NB4 (cell line): ENCODE results near the gene IL17REL.
"Not testable (repeated sequence)": the region's sequence is repeated elsewhere in the genome, so short reads cannot be mapped to it uniquely, and the experiment has no call there.

Experiments used
- DNase-seq: peaks from one replicate; pipeline ENCODE4 v3.0.0; 2010; ENCODE audit warnings: low read depth
- H3K4me3 ChIP-seq: one replicate; pipeline ENCODE4 v1.5.1; 2011; ENCODE audit warnings: mild to moderate bottlenecking, low read depth, low read length, moderate library complexity
- MYC ChIP-seq: IDR thresholded peaks from 2 replicates; pipeline ENCODE4 v1.6.1; 2011; ENCODE audit warnings: low read depth, low read length
- POLR2A ChIP-seq: IDR thresholded peaks from 2 replicates; pipeline ENCODE4 v1.6.1; 2011; ENCODE audit warnings: mild to moderate bottlenecking; ENCODE audit not compliant: insufficient read length; ENCODE audit errors: extremely low read depth
- TF ChIP-seq, protein P1 (sequence below): IDR thresholded peaks from 2 replicates; pipeline ENCODE4 v1.6.1; 2011; ENCODE audit warnings: low read depth, low read length
- TF ChIP-seq, protein P2 (sequence below): IDR thresholded peaks from one replicate; pipeline ENCODE4 v1.5.1; 2012; ENCODE audit warnings: low read depth, low read length

The IL17REL gene

DNA sequence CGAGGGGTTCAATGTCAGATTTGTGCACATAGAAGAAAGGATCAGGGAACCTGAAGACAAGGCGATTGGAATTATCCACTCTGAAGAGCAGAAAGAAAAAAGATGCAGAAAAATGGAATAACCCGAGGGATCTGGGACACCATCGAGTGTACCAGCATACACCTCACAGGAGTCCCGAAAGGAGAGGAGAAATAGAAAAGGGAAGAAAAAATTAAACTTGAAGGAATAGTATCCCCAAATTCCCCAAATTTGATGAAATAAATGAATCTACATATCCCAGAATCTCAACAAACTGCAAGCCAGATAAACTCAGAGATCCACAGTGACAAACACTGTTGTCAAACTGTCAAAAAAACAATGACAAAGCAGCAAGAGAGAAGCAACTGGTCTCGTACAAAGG lies 21.4 kb downstream of the IL17REL start:
- H3K4me3 ChIP-seq, result no peak overlapping the region
- no peak for DNase-seq
- TF ChIP-seq, protein P1, sequence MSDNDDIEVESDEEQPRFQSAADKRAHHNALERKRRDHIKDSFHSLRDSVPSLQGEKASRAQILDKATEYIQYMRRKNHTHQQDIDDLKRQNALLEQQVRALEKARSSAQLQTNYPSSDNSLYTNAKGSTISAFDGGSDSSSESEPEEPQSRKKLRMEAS, result no peak
- no peak for TF ChIP-seq MYC

DNA sequence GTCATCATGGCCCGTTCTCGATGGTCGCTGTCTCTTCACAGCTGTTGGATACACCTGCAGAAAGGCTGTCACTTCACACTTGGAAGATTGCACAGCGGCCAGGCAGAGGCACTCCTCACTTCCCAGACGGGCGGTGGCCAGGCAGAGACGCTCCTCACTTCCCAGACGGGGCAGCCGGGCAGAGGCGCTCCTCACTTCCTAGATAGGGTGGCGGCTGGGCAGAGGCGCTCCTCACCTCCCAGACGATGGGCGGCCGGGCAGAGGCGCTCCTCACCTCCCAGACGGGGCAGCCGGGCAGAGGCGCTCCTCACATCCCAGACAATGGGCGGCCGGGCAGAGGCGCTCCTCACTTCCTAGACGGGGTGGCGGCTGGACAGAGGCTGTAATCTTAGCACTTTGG lies 22.7 kb downstream of the IL17REL start:
- not testable (repeated sequence) for DNase-seq, H3K4me3 ChIP-seq

DNA sequence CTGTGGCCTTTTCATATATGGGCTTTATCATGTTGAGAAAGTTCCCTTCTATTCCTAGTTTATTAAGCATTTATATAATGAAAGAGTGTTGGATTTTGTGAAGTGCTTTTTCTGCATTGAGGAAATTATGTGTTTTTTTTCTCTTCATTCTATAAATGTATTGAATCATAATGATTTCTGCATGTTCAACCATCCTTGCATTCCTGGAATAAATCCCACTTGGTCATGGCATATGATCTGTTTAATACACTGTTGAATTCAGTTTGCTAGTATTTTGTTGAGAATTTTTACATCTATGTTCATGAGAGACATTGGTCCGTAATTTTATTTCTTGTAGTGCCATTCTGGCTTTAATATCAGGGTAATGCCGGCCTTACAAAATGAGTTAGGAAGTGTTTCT lies 26.2 kb downstream of the IL17REL start:
- no peak for DNase-seq
- no peak overlapping the region for H3K4me3 ChIP-seq
- TF ChIP-seq MYC (no peak), POLR2A (no peak)
- TF ChIP-seq, protein P2, sequence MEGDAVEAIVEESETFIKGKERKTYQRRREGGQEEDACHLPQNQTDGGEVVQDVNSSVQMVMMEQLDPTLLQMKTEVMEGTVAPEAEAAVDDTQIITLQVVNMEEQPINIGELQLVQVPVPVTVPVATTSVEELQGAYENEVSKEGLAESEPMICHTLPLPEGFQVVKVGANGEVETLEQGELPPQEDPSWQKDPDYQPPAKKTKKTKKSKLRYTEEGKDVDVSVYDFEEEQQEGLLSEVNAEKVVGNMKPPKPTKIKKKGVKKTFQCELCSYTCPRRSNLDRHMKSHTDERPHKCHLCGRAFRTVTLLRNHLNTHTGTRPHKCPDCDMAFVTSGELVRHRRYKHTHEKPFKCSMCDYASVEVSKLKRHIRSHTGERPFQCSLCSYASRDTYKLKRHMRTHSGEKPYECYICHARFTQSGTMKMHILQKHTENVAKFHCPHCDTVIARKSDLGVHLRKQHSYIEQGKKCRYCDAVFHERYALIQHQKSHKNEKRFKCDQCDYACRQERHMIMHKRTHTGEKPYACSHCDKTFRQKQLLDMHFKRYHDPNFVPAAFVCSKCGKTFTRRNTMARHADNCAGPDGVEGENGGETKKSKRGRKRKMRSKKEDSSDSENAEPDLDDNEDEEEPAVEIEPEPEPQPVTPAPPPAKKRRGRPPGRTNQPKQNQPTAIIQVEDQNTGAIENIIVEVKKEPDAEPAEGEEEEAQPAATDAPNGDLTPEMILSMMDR, result no peak
- TF ChIP-seq, protein P1, result no peak

DNA sequence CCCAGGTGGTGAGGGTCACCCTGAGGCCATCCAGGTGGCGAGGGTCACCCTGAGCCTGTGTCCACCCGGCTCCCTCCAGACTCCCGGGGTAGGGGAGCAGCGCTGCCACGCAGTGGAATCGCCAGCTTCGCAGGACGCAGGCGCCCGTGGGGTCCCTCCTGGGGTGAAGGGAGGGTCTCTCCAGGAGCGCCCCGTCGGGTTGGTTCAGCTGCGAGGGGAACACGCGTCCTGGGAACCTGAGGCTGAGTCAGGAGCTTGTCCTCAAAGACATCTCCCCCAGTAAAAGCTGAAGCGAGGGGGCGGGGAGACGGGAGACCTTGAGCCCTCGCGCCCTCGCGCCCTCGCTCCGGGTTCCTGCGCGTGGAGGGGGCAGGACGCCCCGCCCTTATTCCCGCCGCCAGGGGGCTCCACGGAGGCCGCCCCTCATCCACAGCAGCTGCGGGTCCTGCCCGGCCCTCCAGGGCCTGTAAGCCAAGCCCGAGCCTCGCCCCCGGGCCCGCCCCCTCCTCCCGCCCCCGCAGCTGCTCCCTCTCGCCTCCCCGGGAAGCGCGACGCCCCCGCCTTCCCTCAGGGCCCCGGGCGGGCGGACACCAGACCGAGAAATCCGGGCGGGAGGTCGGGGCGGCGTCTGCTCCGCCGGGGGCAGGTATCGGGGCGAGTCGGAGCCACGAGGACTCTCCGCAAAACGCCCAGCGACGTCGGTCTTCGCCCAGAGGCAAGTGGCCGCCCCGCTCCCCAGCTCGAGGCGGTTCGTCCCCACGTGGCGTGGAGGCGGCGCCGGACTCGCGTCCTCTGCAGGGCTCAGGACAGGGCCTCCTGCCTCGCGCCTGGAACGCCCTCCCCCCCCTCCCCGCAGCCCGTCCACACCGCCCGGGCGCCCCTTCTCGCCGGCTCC lies 29.2 kb downstream of the IL17REL start:
- H3K4me3 ChIP-seq, result no peak overlapping the region
- TF ChIP-seq, protein P1, result no peak
- TF ChIP-seq POLR2A (no peak), MYC (no peak)
- DNase-seq, result no peak

DNA sequence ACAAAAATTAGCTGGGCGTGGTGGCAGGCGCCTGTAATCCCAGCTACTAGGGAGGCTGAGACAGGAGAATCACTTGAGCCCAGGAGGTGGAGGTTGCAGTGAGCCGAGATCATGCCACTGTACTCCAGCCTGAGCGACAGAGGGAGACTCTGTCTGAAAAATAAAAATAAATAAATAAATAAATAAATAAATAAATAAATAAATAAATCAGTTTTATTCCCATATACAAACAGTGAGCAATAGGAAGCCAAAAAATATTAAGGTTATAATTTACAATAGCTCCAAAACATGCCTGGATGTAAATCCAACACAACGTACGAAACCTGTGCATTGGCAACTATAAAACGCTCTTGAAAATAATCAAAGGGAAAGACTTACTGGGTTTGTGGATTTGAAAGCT lies 30.8 kb downstream of the IL17REL start:
- H3K4me3 ChIP-seq, DNase-seq: not testable (repeated sequence)

DNA sequence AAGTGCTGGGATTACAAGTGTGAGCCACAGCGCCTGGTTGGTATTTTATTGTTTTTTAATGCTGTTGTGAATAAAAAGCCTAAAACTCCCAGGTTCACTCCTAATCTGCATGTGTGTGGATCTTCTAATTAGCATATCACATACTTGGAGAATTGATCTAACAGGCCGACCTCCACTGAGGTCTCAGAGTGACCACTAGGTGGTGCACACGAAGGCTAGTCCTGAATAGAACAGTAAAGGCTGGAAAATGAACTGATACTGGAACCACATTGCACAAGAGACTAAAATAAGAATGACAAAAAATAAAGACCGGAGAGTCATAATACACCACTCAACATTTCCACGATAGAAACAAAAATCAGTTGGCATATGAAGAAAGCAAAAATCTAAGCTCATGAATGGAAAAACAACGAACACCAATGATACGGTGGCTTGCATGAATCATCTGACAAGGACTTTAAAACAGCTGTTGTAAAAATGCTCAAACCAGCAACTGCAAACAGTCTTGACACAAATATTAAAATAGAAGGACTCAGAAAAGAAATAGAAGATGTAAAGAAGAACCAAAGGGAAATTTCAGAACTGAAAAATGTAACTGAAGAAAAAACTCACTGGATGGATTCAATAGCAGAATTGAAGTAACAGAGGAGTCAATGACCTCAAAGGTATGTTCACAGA lies 32.8 kb downstream of the IL17REL start:
- no peak for TF ChIP-seq POLR2A
- TF ChIP-seq, protein P2, result peak; percentile 72
- no peak overlapping the region for H3K4me3 ChIP-seq
- peak; percentile 66 for DNase-seq

DNA sequence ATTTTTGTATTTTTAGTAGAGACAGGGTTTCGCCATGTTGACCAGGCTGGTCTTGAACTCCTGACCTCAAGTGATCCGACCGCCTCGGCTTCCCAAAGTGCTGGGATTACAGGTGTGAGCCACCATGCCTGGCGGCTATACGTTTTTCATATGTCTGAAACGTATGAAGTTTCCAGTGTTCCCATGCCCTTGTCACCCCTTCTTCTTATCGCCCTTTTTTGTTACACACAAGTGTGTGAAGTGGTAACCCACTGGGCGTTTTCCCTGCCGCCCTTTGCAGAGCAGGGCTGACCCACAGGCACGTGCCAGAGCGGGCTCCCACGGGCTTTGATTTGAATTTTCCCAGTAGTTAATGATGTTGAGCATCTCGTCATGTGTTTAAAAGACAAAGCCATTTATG lies 35.0 kb downstream of the IL17REL start:
- peak; percentile 1 for DNase-seq
- TF ChIP-seq MYC (no peak), POLR2A (no peak)
- TF ChIP-seq, protein P1, result no peak
- TF ChIP-seq, protein P2, result no peak
- H3K4me3 ChIP-seq, result no peak overlapping the region
